NCI-H345 treated with DMSO at 0.1 percent for 48 hours (cell line): Measurements from ENCODE around the gene FITM1.

Experiments used
- DNase-seq: peaks from one replicate; lab custom pipeline; 2025; ENCODE audit not compliant: unreplicated experiment; lab: John Stamatoyannopoulos, UW

FITM1 gene

DNA sequence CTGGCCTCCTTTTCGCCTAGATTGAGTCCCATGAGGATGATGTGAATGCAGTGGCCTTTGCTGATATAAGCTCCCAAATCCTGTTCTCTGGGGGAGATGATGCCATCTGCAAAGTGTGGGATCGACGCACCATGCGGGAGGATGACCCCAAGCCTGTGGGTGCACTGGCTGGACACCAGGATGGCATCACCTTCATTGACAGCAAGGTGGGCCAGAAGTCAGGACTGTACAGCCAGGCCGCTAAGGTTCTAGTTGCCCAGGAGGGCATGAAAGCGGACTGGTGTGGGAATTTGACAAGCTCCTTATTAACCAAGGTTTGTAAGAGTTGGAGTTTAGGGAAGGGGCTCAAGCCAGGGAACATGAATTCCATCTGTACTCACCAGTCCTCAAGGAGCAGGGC, 10.8 kb upstream of the FITM1 start:
- DNase-seq = no peak

DNA sequence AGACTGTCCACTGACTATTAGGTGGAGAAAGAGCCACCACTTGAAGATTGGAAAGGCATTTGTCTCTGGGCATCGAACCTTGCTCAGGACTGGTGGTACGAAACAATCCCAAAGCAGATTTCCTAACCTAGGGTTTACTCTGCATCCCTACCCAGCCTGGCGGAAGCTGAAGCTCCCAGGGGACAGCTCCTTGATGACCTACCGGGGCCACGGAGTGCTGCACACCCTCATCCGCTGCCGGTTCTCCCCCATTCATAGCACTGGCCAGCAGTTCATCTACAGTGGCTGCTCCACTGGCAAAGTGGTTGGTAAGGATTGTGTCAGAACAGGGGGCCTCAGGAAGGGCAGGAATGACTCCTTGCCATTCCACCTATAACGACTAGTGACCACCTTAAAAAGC, 9.2 kb upstream of the FITM1 start:
- no peak for DNase-seq

DNA sequence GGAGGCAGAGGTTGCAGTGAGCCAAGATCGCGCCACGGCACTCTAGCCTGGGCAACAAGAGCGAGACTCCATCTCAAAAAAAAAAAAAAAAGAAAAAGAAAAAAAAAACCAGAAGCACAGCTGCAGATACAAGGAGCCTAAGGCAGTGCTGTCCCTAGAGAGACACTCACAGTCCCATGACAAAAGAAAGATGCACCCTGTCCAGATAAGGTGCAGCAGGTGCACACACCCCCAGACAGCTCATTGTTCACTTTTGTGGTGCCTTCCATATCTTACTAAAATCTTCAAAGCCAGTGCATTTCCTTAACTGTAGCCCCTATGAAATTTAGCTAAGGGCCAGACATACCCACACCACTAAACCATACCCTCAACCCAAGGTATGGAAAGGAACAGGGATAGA, 8.0 kb upstream of the FITM1 start:
- no peak for DNase-seq

DNA sequence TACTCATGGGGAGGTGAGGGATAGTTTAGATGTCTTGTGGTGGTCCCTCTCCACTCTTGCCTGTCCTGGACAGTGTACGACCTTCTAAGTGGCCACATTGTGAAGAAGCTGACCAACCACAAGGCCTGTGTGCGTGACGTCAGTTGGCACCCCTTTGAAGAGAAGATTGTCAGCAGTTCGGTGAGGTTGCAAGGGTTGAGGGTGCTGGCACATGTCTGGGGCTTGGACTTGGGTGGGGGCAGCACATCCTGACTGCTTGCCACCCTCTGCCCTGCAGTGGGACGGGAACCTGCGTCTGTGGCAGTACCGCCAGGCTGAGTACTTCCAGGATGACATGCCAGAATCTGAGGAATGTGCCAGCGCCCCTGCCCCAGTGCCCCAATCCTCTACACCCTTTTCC, 7.6 kb upstream of the FITM1 start:
- DNase-seq = no peak

DNA sequence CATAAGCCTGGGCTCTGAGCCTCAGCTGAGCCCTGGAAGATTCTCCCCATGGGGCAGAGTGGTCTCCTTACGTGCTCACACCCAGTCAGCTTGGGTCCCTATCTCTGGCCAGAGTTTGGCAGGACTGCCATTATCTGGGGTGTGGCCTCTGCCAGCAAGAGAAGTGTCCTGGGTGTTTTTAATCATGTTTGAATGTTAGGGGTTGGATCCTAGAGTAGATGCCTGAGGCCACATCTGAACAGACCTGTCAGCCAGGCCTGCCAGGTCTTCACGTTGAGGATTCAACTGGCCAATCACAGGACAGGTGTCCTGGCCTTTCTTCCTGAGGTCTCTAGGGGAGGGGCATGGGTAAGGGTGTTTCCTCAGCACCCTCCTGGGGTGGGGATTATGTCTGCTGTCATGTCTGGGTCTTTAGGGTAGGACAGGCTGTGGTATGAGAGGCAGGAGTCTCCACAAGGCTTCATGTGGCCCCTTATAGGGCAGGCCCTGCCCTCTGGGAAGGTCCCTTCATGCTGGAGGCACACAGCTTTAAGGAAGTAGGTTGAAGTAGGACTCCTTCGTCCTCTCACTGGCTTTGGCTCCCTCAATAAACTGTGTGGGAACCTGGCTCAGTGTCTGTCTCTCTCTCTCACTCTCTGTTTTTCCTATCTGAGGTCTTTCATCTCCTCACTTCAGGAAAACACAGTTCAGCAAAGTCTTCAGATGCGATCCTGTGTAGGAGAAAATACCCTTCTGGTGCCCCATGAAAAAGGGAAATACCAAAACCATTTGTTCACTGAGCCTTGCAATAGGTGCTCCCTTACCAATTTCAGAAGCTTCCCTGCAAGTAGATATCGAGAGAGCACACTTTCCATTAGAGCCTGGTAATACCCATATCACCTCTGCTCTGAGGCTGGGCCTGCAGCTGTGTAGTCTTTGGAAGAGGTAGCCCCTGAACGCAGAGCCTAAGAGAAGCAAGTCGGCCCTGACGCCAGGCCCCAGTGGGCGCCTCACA, 6.7 kb upstream of the FITM1 start:
- no peak for DNase-seq

DNA sequence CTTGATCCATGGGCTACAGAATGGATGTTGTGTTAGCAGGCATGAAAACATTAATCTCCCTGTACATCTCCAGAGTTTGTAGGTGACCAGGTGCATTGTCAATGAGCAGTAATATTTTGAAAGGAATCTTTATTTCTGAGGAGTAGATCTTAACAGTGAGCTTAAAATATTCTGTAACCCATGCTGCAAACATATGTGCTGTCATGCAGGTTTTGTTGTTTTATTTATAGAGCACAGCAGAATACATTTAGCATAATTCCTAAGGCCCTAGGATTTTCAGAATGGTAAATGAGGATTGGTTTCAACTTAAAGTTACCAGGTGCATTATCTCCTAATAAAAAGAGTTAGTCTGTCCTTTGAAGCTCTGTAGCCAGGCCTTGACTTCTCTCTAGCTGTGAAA, 3.5 kb upstream of the FITM1 start:
- DNase-seq = no peak

DNA sequence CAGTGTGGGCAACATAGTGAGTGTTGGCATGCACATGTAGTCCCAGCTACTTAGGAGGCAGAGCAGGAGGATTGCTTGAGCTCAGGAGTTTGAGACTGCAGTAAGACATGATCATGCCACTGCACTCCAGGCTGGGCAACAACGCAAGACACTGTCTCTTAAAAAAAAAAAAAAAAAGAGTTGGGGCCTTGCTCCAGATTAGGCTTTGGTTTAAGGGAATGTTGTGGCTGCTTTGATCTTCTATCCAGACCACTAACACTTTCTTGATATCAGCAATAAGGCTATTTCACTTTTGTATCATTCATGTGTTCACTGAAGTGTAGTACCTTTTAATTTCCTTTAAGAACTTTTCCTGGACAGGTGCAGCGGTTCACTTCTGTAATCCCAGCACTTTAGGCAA, 2.8 kb upstream of the FITM1 start:
- no peak for DNase-seq

DNA sequence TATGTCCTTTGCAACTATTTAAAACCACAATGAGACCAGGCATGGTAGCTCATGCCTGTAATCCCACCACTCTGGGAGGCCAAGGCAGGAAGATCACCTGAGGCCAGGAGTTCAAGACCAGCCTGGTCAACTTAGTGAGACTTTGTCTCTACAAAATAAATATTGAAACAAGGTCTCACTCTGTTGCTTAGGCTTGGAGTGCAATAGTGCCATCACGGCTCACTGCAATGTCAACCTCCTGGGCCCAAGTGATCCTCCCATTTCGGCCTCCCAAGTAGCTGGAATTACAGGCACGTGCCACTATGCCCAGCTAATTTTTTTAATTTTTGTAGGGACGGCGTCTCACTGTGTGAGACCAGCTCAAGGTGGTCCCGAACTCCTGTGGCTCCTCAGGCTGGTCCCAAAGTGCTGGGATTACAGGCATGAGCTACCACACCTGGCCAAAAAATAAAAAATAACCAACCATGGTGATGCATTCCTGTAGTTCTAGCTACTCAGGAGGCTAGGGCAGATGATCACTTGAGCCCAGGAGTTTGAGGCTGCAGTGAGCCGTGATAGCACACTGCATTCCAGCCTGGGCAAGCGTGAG, 955 bp upstream of the FITM1 start:
- DNase-seq = no peak

DNA sequence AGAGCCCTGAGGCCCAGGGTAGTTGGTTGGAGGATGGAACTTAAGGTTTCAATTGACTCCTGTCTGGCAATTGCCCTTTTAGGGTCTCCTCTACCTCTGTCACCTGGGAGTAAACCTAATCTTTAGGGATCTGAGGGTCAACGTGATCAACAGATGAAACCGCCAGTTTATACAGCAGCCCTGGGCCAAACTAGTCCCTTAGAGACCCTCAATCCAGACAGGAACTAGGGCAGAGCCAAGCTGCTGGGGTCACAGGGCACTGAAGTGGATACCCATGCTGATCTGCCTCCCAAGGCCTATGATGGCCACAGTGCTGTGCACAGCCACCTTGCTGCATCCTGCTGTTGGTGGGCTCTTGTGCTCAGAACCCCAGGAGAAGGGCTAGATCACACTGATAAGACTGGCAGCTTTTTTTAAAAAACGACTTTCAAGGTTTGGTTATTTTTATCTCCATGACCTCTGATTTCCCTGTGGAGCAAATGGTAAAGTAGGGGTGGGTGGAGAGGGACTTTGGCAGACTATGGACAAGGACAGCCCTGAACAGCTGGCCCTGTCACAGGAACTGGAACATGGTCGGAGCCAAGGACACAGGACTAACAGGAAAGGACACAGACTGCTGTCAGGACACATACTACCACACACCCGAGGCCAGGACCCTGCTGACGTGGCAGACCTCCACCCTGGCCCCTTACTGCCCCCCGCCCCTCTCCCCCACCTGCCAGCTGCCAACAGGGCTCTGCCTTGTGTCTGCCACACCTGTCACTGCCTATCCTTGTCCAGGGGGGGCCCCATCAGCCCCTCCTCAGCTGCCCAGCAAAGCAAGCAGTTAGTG, 474 bp downstream of the FITM1 start:
- DNase-seq = no peak

DNA sequence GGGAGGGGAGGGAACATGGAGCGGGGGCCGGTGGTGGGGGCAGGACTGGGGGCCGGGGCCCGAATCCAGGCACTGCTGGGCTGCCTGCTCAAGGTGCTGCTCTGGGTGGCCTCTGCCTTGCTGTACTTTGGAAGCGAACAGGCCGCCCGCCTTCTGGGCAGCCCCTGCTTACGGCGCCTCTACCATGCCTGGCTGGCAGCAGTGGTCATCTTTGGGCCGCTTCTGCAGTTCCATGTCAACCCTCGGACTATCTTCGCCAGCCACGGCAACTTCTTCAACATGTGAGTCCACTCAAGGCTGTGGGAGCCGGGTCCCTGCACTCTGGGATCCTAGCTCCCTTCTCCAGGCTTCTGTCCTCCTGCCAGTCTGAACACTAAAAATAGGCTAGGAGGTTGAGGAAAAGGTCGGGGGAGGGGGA, 1.1 kb downstream of the FITM1 start:
- DNase-seq = no peak

DNA sequence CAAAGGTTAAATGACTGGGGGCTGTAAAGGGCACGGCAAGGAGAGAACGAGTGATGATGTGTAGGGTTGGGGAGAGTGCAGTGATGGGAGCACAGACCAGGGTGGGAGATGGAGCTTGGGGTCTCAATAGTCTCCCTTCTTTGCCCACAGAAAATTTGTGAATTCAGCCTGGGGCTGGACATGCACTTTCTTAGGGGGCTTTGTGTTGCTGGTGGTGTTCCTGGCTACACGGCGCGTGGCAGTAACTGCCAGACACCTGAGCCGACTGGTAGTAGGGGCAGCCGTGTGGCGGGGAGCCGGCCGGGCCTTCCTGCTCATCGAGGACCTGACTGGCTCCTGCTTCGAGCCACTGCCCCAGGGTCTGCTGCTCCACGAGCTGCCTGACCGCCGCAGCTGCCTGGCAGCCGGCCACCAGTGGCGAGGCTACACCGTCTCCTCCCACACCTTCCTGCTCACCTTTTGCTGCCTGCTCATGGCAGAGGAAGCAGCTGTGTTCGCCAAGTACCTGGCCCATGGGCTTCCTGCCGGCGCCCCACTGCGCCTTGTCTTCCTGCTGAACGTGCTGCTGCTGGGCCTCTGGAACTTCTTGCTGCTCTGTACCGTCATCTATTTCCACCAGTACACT, 1.7 kb downstream of the FITM1 start:
- no peak for DNase-seq

DNA sequence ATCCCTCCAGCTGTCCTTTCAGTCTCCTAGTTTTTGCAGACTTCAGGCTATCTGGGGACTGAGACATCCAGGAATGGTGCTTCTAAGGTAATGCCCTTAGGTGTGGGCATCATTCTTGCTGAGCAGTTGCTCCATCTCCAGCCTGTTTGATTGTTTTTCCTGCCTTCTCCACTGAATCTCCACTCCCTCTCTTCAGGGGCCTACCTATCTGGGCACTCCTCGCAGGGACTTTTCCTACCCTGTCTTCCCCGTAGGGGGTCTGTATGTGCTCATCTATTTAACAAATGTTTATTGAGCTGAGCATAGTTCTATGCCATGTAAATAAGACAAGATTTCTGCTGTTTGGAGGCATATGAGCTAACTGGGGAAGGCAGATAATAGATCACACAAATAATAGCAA, 2.5 kb downstream of the FITM1 start:
- no peak for DNase-seq

DNA sequence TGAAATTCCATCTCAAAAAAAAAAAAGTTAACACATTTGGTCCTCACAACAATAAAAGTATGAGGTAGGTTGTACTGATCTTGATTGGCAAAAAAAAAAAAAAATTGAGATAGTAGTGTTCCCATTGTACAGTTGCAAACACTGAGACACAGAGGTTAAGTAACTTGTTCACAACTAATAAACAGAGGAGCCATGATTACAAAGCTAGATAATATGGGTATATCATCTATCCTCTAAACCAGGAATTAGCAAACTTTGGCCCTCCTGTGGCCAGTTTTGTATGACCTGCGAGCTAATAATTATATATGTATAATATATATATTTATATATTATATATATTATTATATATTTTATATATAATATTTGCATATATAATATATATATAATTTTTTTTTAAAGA, 3.3 kb downstream of the FITM1 start:
- DNase-seq = no peak

DNA sequence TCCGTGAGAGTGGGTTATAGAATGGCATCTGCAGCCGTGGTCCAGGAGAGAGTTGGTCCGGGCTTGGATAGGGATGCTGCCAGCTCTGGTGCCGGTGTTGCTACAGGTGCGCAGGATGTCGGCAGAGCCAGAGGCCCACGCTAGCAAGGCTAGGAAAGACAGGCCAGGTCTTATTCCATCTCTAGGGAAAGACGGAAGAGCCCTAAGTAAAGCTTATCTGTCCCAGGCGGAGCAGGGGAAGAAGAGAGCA, 5.0 kb downstream of the FITM1 start:
- peak; percentile 71 for DNase-seq

DNA sequence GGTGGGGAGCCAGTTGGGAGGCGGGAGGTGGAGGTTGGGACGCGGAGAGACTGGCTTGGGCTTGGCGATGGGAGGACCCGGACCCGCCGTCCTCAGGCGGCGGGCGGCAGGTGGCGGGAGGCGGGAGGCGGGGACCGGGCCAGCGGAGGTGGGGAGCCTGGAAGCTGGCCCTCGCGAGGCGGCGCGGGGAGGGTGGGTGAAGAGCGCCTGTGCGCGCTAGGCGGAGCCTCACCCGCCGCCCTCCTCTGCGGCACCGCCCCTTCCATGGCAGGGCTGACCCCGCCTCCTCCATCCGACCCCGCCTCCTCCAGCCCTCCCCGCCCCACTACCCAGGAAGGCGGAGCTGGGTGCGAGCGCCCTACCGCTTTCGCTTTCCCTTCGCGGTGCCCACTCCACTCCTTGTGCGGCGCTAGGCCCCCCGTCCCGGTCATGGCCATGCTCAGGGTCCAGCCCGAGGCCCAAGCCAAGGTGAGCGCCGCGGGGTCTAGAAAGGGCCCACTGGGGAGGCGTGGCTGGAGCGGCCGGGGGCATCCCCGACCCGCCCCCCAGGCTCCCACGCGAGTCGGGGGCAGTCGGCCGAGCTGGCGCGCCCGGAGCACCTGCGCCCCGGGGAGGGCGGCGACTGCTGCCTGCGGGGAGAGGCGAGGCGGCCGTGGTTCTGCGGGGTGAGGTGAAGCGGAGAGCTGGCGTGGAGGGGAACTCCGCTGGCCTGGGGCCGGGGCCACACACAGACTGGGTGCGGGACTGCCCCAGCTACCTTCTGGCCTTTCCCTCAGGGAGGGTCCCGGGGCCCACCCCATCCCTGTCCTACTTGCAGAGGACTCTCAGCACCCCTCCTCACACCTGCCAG, 5.6 kb downstream of the FITM1 start, which contains the start of gene PSME1:
PSME1 (plus strand) TSS at position 361 of the 850 bp plus-strand sequence; CDS start at position 430, 69 bp downstream.
- peak; percentile 90 for DNase-seq

DNA sequence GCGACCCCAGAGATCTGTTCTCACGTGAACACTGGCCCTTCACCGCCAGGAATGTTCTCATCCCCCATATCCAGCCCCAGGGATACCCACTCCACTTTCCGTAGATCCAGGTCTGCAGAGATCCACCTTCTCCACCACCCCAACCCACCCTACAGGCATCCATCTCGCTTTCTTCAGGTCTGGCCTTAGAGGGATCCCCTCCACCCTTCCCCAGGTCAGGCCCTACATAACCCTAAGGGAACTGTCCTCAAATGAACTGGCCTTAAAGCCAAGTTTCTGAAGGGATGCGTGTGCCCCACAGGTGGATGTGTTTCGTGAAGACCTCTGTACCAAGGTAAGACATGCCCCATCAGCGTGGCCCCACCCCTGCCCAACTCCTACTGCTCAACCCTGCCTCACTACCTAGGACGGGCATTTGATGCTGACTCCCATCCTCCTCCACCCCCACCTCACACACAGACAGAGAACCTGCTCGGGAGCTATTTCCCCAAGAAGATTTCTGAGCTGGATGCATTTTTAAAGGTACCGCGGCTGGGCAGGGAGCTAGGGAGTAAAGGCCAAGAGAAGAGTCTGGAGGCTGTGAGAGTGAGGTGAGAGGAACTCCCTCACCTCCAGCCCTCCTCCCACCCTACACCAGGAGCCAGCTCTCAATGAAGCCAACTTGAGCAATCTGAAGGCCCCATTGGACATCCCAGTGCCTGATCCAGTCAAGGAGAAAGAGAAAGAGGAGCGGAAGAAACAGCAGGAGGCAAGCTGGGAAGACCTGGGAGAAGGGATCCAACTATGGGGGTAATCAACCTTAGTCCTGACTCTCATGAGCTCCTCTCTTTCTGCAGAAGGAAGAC, 6.4 kb downstream of the FITM1 start:
- no peak for DNase-seq

DNA sequence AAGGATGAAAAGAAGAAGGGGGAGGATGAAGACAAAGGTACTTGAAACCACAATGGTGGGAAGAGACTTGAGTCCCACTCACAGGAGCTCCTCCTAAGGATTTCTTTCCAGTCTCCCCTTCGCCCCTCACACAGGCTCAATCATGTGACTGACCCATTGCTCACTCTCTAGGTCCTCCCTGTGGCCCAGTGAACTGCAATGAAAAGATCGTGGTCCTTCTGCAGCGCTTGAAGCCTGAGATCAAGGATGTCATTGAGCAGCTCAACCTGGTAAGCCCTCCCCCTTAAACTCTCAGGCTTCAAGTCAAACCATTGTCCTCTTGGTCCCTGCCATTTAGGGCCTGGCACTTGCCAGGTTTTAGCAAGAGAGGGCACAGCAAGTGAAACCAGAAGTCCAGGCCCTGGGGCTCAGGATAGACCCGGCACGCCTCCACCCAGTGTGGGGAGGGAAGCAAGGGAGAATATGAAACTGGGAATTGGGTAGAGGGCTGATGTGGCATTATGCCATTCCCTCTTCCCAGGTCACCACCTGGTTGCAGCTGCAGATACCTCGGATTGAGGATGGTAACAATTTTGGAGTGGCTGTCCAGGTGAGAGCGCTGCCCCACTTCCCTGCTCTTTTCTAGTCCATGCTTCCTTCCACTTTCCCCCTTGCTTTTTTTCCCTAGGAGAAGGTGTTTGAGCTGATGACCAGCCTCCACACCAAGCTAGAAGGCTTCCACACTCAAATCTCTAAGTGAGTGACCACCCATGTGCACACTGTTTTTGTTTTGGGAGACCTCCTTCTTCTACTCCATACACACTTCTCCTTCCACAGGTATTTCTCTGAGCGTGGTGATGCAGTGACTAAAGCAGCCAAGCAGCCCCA, 7.3 kb downstream of the FITM1 start:
- DNase-seq = no peak

DNA sequence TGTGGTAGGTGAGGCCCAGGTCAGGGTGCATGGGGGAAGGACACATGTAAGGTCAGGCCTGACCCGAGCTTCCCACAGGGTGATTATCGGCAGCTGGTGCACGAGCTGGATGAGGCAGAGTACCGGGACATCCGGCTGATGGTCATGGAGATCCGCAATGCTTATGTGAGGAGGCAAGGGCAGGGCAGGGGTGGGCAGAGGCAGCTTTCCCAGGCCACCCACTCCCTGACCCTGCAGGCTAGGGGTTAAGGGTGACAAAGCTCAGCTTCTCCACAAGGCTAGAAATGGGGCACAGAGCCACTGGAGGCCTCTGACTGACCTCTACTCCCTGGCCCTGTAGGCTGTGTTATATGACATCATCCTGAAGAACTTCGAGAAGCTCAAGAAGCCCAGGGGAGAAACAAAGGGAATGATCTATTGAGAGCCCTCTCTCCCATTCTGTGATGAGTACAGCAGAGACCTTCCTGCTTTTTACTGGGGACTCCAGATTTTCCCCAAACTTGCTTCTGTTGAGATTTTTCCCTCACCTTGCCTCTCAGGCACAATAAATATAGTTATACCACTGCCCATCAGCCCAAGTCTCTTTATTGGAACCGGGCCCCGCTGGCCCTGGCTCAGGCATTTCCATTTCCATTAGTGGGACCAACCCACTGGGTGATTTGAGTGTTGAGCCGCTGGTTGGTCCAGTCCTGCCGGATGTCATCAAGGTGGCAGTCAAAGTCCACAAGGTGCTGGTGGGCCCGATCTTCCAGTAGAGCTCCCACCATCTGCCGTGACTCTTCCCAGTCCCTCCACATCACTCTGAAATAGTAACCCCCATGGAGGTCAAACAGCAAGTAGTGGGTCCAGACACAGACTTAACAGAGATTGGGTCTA, 8.2 kb downstream of the FITM1 start:
- DNase-seq = no peak
